Bronchial epithelial cell (primary cell): Measurements from ENCODE around the gene ARFGAP1. TPM values are rescaled to one million over a fixed set of nuclear protein-coding genes. Genes with fewer than 3 reads are reported as not detected.

Experiments used
- DNase-seq: peaks from one replicate; pipeline ENCODE4 v3.0.0-alpha.2; 2010; ENCODE audit warnings: low read depth
- FAIRE-seq: peaks from 2 replicates; lab custom pipeline; 2011; peaks lifted over from hg19 to GRCh38; lab: Jason Lieb, UNC
- H3K27me3 ChIP-seq: 2 replicates; pipeline ENCODE4 v1.5.1; 2011; ENCODE audit warnings: low read length; ENCODE audit not compliant: control insufficient read depth, insufficient read depth
- H3K36me3 ChIP-seq: 2 replicates; pipeline ENCODE4 v1.5.1; 2011; ENCODE audit warnings: low read length; ENCODE audit not compliant: control insufficient read depth, insufficient read depth
- H3K4me3 ChIP-seq: 2 replicates; pipeline ENCODE4 v1.5.1; 2011; ENCODE audit warnings: mild to moderate bottlenecking, low read depth, low read length, control low read depth
- CTCF ChIP-seq: IDR thresholded peaks from 2 replicates; pipeline ENCODE4 v1.5.1; 2011; ENCODE audit warnings: mild to moderate bottlenecking, moderate library complexity, low read length, control low read depth, inconsistent platforms; ENCODE audit not compliant: insufficient read depth, severe bottlenecking
- total RNA-seq: library from RNA; depleted of rRNA; stranded (reverse); fragments of >200 nt; gene quantifications from 2 replicates; pipeline ENCODE4 v1.2.1, GENCODE V29; 2014

ARFGAP1 gene
- total RNA-seq, 1 donor from 2014 or later = 49.2 TPM

- Histone ChIP-seq H3K27me3 (no peaks in the 10 kb centered on the region), H3K36me3 (peaks cover 27% of the 10 kb centered on the region), H3K4me3 (no peak overlapping the region)
- FAIRE-seq (no peak), DNase-seq (no peak)
- no peak for TF ChIP-seq CTCF
Observed at GRCh38 chr20:63275825-63276224, 3.2 kb downstream of the ARFGAP1 start.

GRCh38 chr20:63276956-63277355, 4.3 kb downstream of the ARFGAP1 start:
- FAIRE-seq (no peak), DNase-seq (no peak)
- H3K4me3 ChIP-seq = no peak overlapping the region
- H3K27me3 ChIP-seq = no peaks in the 10 kb centered on the region
- H3K36me3 ChIP-seq = peaks cover 30% of the 10 kb centered on the region
- TF ChIP-seq CTCF = no peak

DNA sequence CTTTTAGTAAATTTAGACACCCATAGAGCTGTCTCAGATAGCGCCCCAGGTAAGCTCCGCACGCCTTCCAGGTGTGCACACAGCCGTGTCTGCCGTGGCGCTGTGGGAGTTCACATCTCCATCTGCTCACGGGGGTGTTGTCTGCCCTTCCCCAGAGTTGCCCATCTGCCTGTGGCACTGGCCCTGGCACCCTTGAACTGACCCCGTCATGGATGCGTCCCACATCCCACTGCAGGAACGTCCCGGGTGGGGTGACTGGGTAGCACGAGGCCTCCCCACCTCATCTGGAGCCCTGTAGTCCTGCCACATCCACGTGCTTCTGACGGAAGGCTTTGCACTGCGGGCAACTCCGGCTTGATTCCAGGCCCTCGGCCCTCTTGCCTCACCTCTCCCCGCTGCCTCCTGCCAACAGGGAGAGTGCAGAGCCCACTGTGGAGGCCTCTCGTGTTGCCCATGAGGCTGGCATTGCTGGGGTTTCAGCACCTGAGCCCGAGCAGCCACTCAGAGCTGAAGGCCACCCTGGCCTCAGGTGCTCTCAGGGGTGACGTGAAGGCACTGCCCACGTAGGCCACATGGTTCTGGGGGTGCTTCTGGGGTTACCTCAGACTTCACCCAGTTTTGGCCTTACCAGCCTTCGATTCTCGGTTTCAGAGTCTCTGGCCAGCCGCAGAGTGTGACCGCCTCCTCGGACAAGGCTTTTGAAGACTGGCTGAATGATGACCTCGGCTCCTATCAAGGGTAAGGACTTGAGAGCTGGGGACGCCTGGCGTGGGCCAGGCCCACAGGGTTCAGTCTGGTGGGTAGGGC, 5.1 kb downstream of the ARFGAP1 start:
- no peak for TF ChIP-seq CTCF
- Histone ChIP-seq H3K27me3 (no peaks in the 10 kb centered on the region), H3K4me3 (no peak overlapping the region), H3K36me3 (peaks cover 33% of the 10 kb centered on the region)
- no peak for FAIRE-seq
- DNase-seq = no peak

- no peak for TF ChIP-seq CTCF
- DNase-seq (no peak), FAIRE-seq (no peak)
- Histone ChIP-seq H3K36me3 (peaks cover 37% of the 10 kb centered on the region), H3K4me3 (no peak overlapping the region), H3K27me3 (no peaks in the 10 kb centered on the region)
Observed at GRCh38 chr20:63278661-63279060, 6.0 kb downstream of the ARFGAP1 start.

GRCh38 chr20:63279931-63280330, 7.3 kb downstream of the ARFGAP1 start:
- Histone ChIP-seq H3K36me3 (peaks cover 39% of the 10 kb centered on the region), H3K27me3 (no peaks in the 10 kb centered on the region), H3K4me3 (no peak overlapping the region)
- no peak for TF ChIP-seq CTCF
- DNase-seq (no peak), FAIRE-seq (no peak)
